HG03064 (cell line): ENCODE data around the gene PCDHGA3.
"Not testable (repeated sequence)": the region's sequence is repeated elsewhere in the genome, so short reads cannot be mapped to it uniquely, and the experiment has no call there.

Experiments
- ATAC-seq: cut with Tn5 transposase; IDR thresholded peaks from one replicate; pipeline ENCODE4 v1.9.1; 2021; ENCODE audit warnings: low read depth; ENCODE audit not compliant: unreplicated experiment

The PCDHGA3 gene

DNA sequence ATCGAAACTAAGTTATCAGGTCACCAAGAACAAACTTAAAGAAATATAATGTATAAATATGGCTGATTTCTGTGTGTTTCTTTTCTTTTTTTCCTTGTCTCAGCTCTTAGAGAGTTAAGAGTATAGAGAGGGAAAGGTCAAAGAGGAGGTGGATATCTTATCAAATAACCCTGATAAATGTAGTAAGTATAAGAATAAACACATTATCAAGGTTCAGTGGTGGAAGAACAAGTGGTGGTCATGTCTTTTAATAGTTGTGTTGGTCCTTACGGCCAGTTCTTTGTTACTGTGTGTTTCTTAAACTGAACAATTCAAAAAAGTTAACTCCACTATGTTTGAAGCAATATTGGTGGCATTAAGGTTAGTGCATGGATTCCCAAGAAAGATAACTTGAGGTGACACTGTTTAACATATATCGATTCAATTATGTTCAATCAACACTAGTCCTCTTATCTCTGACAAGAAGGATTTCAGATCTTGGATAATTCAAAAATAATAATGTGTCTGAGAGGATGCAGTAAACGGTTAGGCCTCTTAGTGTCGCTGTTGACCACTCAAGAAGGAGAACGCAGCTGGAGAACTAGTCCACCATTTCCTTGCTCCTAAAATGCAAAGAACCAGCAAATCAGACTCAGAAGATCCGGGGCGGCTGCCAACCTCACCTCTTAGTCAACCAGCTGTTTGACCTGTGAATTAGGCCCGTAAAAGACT is at the start of gene PCDHGA3:
PCDHGA3 (plus strand) TSS at position 588 of the 711 bp plus-strand sequence. CDS start 205 bp downstream, outside the sequence.
- no peak for ATAC-seq

DNA sequence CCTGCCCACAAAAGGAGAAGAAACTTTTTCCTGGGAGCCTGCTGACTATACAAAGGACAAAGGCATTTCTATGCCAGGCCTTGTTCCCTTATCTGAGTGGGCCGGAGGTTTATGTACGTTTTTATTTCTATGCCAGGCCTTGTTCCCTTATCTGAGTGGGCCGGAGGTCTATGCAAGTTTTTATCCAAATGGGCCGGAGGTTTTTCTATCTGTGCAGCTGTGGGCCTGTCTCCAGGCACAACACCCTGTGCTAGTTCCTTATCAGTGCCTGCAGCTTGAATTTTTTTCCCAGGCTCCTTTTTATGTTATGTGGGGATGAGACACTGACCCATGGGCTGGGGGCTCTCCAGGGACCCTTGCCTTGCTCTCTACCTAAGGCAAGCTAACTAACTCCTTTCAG is 45.3 kb upstream of the PCDHGA3 start:
- ATAC-seq, result no peak

DNA sequence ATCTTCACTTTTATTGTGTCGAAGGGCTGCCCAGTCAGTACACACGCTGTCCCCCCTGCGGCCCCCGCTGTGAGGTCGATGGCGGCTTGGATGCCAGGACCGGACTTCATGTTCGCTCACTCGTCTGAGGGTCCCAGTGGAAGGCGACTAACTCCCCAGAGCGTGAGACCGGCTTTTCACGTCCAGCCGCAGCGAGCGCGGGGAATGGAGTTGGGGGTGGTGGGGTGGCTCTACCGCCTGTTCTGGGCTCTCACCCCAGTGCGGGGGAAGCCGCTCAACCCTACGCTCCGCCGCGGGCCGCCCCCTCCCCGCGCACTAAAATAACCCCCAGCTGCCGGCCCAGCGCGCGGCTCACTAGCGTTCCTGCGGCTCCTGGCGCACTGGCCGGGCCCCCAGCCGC is 39.9 kb upstream of the PCDHGA3 start, which contains the start of gene SLC25A2:
SLC25A2 (minus strand) TSS at position 294 of the 400 bp plus-strand sequence; CDS start at position 110, 184 bp downstream.
- no peak for ATAC-seq

DNA sequence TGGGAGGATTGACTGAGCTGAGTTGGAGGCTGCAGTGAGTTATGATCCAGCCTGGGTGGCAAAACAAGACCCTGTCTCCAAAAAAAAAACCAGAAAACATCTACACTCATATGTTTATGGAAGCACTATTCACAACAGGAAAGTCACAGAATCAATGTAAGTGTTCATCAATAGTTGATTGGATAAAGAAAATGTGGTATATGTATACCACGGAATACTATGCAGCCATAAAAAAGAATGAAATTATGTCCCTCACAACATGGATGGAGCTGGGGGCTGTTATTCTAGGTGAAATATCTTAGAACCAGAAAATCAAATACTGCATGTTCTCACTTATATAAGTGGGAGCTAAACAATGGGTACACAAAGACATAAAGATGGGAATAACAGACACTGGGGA is 37.0 kb upstream of the PCDHGA3 start:
- no peak for ATAC-seq

- ATAC-seq, result no peak
These were observed 29.9 kb upstream of the PCDHGA3 start for GRCh38 chr5:141313711-141314110.

DNA sequence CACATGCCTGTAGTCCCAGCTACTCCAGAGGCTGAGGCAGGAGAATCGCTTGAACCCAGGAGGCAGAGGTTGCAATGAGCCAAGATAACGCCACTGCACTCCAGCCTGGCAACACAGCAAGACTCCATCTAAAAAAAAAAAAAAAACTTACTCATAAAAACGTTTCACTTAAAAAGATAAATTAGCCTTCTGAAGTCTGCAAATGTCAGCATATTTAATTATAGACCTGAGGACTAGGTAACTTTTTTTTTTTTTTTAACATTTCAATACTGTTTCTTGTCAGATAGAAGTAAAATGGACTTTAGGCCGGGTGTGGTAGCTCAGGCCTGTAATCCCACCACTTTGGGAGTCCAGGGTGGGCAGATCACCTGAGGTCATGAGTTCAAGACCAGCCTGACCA is 26.7 kb upstream of the PCDHGA3 start:
- not testable (repeated sequence) for ATAC-seq

GRCh38 chr5:141319202-141319601 is 24.4 kb upstream of the PCDHGA3 start:
- ATAC-seq, result no peak

GRCh38 chr5:141319699-141320098 is 23.9 kb upstream of the PCDHGA3 start:
- ATAC-seq, result no peak

DNA sequence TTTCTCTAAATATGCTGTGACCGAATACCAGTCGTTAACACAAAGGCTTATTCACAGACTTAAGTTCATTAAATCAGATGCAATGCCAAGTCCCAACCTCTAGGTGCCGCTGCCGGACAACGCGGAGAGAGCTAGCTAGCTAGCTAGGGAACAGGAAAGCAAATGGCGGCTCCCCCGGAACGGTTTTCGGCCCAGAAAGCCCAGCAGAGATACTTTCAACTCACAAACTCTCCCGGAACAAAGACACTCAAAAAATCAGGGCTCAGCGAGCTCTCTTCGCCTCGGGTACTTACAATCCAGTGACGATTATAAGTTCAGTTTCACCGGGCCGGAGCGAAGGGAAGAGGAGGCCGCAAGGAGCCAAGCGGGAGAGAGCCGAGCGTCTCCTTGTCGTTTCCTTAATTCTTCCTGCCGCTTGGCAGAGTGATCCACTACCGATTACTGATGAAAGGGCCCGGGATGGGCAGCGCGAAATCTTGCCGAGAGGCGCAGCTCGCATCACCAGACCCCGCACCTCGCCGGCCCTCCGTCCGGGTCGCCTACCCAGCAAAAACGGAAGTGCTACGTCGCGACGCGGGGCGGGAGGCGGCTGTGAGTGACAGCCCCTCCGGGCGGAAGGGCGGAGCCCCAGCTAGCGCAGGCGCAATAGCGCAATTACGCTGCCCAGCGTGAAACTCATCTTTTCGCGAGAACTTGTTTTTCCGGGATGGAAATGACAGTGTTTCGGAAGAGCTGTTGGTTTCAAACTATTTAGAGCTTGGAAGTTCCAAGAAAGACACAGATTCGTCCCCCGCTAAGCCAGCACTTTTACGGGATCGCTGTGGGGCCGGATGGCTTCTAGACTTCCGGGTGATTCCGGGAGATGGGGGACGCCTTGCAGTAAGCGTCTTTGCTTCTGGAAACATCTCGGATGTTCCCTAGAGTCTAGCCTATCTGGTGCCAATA is 23.1 kb upstream of the PCDHGA3 start, which contains the start of gene TAF7:
TAF7 (minus strand) TSS at position 560 of the 945 bp plus-strand sequence. CDS start 740 bp downstream, outside the sequence.
- peak; percentile 97 for ATAC-seq

GRCh38 chr5:141322261-141322660 is 21.4 kb upstream of the PCDHGA3 start:
- ATAC-seq, result no peak

DNA sequence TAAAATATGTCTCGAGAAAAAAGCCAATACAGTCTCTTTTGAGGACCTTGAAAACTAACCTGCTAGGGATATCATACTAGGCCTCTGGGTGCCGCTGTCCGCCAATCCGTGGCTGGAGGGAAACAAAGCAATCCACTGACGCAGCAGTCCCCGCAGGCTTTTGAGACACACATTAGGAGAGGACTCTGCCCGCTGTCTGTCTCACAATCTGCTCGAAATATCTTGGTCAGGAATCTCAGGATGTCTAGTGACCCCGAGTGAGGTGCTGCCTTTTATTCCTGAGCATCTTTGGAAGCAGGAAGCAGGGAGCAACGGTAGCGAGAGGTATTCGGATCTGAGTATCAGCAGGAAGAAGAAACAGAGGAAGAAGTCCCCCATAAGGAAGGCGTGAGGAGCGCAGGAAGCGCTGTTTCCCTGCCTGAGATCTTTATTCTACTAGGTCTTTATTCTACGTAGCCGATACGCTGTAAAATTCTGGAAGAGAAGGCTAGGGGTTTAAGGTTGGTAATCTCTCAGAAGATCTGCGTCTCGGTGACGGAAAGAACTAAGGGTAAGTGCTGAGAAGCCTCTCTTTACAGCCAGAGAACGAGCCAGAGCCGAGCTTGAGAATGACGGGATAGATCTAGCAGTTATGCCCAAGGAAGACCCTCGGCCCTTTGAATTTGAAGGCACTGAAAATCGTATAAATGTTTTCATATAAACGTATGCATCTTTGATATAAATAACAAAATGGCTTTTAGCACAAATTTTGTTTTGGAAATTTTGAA is 17.4 kb upstream of the PCDHGA3 start:
- ATAC-seq, result no peak

GRCh38 chr5:141328231-141328630 is 15.4 kb upstream of the PCDHGA3 start:
- ATAC-seq, result no peak

GRCh38 chr5:141330299-141331080 is 13.1 kb upstream of the PCDHGA3 start, which contains the start of gene PCDHGA1:
PCDHGA1 (plus strand) TSS chr5:141330514.
- ATAC-seq, result no peak

DNA sequence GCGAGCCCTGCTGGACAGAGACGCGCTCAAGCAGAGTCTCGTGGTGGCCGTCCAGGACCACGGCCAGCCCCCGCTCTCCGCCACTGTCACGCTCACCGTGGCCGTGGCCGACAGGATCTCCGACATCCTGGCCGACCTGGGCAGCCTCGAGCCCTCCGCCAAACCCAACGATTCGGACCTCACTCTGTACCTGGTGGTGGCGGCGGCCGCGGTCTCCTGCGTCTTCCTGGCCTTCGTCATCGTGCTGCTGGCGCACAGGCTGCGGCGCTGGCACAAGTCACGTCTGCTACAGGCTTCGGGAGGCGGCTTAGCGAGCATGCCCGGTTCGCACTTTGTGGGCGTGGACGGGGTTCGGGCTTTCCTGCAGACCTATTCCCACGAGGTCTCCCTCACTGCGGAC is 11.1 kb upstream of the PCDHGA3 start:
- ATAC-seq, result not testable (repeated sequence)

GRCh38 chr5:141338538-141339306 is 4.9 kb upstream of the PCDHGA3 start, which contains the start of gene PCDHGA2:
PCDHGA2 (plus strand) TSS chr5:141338760.
- ATAC-seq, result no peak

- ATAC-seq, result not testable (repeated sequence)
These were observed 2.8 kb upstream of the PCDHGA3 start for GRCh38 chr5:141340781-141341354.

- ATAC-seq, result no peak
These were observed 856 bp upstream of the PCDHGA3 start for GRCh38 chr5:141342773-141343172.

DNA sequence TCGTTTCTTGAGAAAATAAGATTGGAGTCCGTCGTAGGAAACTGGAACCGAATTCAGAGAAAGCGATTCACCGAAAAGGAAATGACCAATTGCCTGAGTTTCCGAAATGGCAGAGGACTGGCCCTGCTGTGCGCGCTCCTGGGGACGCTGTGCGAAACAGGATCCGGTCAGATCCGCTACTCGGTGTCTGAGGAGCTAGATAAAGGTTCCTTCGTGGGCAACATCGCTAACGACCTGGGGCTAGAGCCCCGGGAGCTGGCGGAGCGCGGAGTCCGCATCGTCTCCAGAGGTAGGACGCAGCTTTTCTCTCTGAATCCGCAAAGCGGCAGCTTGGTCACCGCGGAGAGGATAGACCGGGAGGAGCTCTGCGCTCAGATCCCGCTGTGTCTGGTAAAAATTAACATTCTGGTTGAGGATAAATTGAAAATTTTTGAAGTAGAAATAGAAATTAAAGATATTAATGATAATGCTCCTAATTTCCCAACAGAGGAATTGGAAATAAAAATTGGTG is 379 bp downstream of the PCDHGA3 start:
- no peak for ATAC-seq
